Measurements from ENCODE around the gene UNC5A.

The UNC5A gene

DNA sequence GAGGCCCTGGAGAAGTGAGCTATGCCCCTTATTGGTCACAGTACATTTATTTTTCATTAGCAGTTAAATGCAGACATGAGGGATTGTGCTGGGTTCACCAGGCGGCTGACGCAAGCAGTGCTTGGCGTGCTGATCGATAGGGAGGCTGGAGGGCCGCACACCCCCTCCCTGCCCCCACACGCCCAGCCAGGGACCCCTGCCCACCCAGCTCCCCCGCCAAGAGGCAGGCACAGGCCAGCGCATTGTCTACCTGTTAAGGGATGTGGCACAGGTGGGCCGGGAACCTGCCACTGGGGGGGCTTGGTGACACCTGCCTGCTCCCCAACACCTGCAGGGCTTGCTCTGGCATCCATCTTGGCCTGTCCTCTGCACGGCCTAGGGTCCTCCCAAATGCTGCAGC lies 49.6 kb downstream of the UNC5A start:
- Histone ChIP-seq H3K4me2 (ENCODE audit: insufficient read depth, low read length, poor library complexity, severe bottlenecking) (no peak overlapping the region), H3K18ac (ENCODE audit: low read length) (peak overlapping the region; percentile 46), H3K23ac (ENCODE audit: low read depth, low read length, poor library complexity) (no peak overlapping the region), H2AFZ (ENCODE audit: low read length) (no peak overlapping the region), H4K91ac (ENCODE audit: low read depth, low read length, poor library complexity) (no peak overlapping the region), H3K9ac (ENCODE audit: low read depth, low read length, poor library complexity) (no peak overlapping the region), H2BK15ac (ENCODE audit: low read length) (peak overlapping the region; percentile 91), H3K27me3 (ENCODE audit: control insufficient read depth in 3 of 3, insufficient read depth in 3 of 3, low read depth in 1 of 3, low read length in 3 of 3) (peaks cover 0 to 71% (median 0%) of the 10 kb centered on the region in 3 experiments), H2BK5ac (ENCODE audit: low read length) (no peak overlapping the region), H3K79me1 (ENCODE audit: low read depth, low read length) (no peaks in the 10 kb centered on the region), H3K36me3 (replicated peaks in 1 of 2; ENCODE audit: control insufficient read depth in 2 of 2, insufficient read depth in 2 of 2, low read length in 2 of 2) (no peaks in the 10 kb centered on the region), H3K4me1 (ENCODE audit: control insufficient read depth in 2 of 2, insufficient read depth in 1 of 2, low read depth in 1 of 2, low read length in 2 of 2) (peaks cover 19 to 30% of the 10 kb centered on the region in 2 donors), H2AK5ac (ENCODE audit: low read depth, low read length) (no peak overlapping the region), H3K27ac (replicated peaks; ENCODE audit: low read length) (no peak overlapping the region), H2BK120ac (ENCODE audit: low read depth, low read length) (no peak overlapping the region), H3K9me3 (replicated peaks in 1 of 2; ENCODE audit: control insufficient read depth in 2 of 2, insufficient read depth in 1 of 2, low read depth in 1 of 2, low read length in 2 of 2) (no peaks in the 10 kb centered on the region), H2BK12ac (ENCODE audit: low read length) (no peak overlapping the region), H4K8ac (ENCODE audit: low read depth, low read length) (no peak overlapping the region), H3K14ac (ENCODE audit: low read length) (no peak overlapping the region), H3K4ac (ENCODE audit: low read length) (no peak overlapping the region), H3K4me3 (ENCODE audit: low read length in 2 of 2) (no peak overlapping the region)
- DNase-seq (ENCODE audit: low spot score), result no peak
- no CpG with 5 or more reads among the region's 10 CpGs for WGBS, 2 donors (ENCODE audit: extremely low coverage in 2 of 2, insufficient read length in 2 of 2, insufficient replicate concordance in 1 of 2)

DNA sequence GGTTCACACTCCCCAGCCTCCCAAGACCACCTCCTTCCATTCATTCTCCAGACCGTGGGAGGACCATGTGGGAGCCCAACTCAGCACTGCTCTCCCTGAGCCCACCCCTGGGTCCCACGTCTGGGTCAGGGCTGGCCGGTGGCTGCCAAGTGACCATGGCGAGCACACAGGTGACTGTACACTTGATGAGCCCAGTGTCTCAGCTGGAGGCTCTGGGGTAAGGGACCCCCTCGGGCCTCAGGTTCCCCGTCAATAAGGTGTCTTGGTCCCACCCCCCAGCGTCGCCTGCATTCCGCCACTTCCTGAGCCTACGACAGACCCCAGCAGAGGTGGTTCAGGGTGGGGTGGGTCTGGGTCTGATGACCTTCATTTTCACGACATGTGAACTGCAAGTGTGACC lies 50.0 kb downstream of the UNC5A start:
- Histone ChIP-seq H3K23ac (ENCODE audit: low read depth, low read length, poor library complexity) (no peak overlapping the region), H4K8ac (ENCODE audit: low read depth, low read length) (no peak overlapping the region), H2BK12ac (ENCODE audit: low read length) (no peak overlapping the region), H3K27ac (replicated peaks; ENCODE audit: low read length) (no peak overlapping the region), H2AK5ac (ENCODE audit: low read depth, low read length) (peak overlapping the region; percentile 64), H2BK120ac (ENCODE audit: low read depth, low read length) (no peak overlapping the region), H3K79me1 (ENCODE audit: low read depth, low read length) (no peaks in the 10 kb centered on the region), H3K18ac (ENCODE audit: low read length) (peak overlapping the region; percentile 78), H2AFZ (ENCODE audit: low read length) (no peak overlapping the region), H3K4me1 (ENCODE audit: control insufficient read depth in 2 of 2, insufficient read depth in 1 of 2, low read depth in 1 of 2, low read length in 2 of 2) (peaks cover 19 to 27% of the 10 kb centered on the region in 2 donors), H2BK5ac (ENCODE audit: low read length) (no peak overlapping the region), H3K27me3 (ENCODE audit: control insufficient read depth in 3 of 3, insufficient read depth in 3 of 3, low read depth in 1 of 3, low read length in 3 of 3) (peaks cover 0 to 71% (median 0%) of the 10 kb centered on the region in 3 experiments), H2BK15ac (ENCODE audit: low read length) (peak overlapping the region; percentile 91), H4K91ac (ENCODE audit: low read depth, low read length, poor library complexity) (no peak overlapping the region), H3K4me2 (ENCODE audit: insufficient read depth, low read length, poor library complexity, severe bottlenecking) (no peak overlapping the region), H3K9ac (ENCODE audit: low read depth, low read length, poor library complexity) (no peak overlapping the region), H3K4me3 (ENCODE audit: low read length in 2 of 2) (no peak overlapping the region), H3K9me3 (replicated peaks in 1 of 2; ENCODE audit: control insufficient read depth in 2 of 2, insufficient read depth in 1 of 2, low read depth in 1 of 2, low read length in 2 of 2) (no peaks in the 10 kb centered on the region), H3K4ac (ENCODE audit: low read length) (no peak overlapping the region), H3K36me3 (replicated peaks in 1 of 2; ENCODE audit: control insufficient read depth in 2 of 2, insufficient read depth in 2 of 2, low read length in 2 of 2) (no peaks in the 10 kb centered on the region), H3K14ac (ENCODE audit: low read length) (no peak overlapping the region)
- no peak for DNase-seq (ENCODE audit: low spot score)
- no CpG with 5 or more reads among the region's 11 CpGs for WGBS, 2 donors (ENCODE audit: extremely low coverage in 2 of 2, insufficient read length in 2 of 2, insufficient replicate concordance in 1 of 2)

DNA sequence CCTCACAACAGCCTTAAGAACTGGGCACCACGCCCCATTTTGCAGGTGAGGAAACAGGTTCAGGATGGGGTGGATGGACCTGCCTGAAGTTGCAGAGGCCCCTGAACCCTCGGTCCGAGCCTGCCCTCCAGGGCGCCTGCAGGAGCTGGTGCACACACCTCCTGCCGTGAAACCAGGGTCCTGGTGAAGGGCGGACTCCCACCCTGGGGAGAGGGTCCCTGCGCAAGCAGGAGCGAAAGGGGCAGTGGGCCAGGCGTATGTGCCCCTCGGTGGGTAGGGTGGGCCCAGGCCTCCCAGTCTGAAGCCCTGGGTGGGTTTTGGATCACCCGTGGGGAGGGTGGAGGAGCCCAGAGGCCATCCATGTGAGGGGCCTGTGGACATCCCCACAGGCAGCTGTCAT lies 50.9 kb downstream of the UNC5A start:
- Histone ChIP-seq H3K4ac (ENCODE audit: low read length) (no peak overlapping the region), H4K8ac (ENCODE audit: low read depth, low read length) (no peak overlapping the region), H4K91ac (ENCODE audit: low read depth, low read length, poor library complexity) (no peak overlapping the region), H2BK15ac (ENCODE audit: low read length) (peak overlapping the region; percentile 91), H3K18ac (ENCODE audit: low read length) (peak overlapping the region; percentile 78), H2AFZ (ENCODE audit: low read length) (no peak overlapping the region), H3K4me2 (ENCODE audit: insufficient read depth, low read length, poor library complexity, severe bottlenecking) (no peak overlapping the region), H2BK120ac (ENCODE audit: low read depth, low read length) (no peak overlapping the region), H3K27ac (replicated peaks; ENCODE audit: low read length) (no peak overlapping the region), H3K79me1 (ENCODE audit: low read depth, low read length) (no peaks in the 10 kb centered on the region), H3K4me3 (ENCODE audit: low read length in 2 of 2) (no peak overlapping the region), H3K4me1 (ENCODE audit: control insufficient read depth in 2 of 2, insufficient read depth in 1 of 2, low read depth in 1 of 2, low read length in 2 of 2) (peaks cover 22 to 31% of the 10 kb centered on the region in 2 donors), H3K27me3 (ENCODE audit: control insufficient read depth in 3 of 3, insufficient read depth in 3 of 3, low read depth in 1 of 3, low read length in 3 of 3) (peaks cover 0 to 77% (median 0%) of the 10 kb centered on the region in 3 experiments), H2AK5ac (ENCODE audit: low read depth, low read length) (peak overlapping the region; percentile 64), H3K9me3 (replicated peaks in 1 of 2; ENCODE audit: control insufficient read depth in 2 of 2, insufficient read depth in 1 of 2, low read depth in 1 of 2, low read length in 2 of 2) (no peaks in the 10 kb centered on the region), H3K14ac (ENCODE audit: low read length) (no peak overlapping the region), H3K9ac (ENCODE audit: low read depth, low read length, poor library complexity) (no peak overlapping the region), H3K23ac (ENCODE audit: low read depth, low read length, poor library complexity) (peak overlapping the region; percentile 56), H2BK5ac (ENCODE audit: low read length) (peak overlapping the region; percentile 63), H3K36me3 (replicated peaks in 1 of 2; ENCODE audit: control insufficient read depth in 2 of 2, insufficient read depth in 2 of 2, low read length in 2 of 2) (no peaks in the 10 kb centered on the region), H2BK12ac (ENCODE audit: low read length) (peak overlapping the region; percentile 69)
- no CpG with 5 or more reads among the region's 11 CpGs for WGBS, 2 donors (ENCODE audit: extremely low coverage in 2 of 2, insufficient read length in 2 of 2, insufficient replicate concordance in 1 of 2)
- DNase-seq (ENCODE audit: low spot score), result no peak

DNA sequence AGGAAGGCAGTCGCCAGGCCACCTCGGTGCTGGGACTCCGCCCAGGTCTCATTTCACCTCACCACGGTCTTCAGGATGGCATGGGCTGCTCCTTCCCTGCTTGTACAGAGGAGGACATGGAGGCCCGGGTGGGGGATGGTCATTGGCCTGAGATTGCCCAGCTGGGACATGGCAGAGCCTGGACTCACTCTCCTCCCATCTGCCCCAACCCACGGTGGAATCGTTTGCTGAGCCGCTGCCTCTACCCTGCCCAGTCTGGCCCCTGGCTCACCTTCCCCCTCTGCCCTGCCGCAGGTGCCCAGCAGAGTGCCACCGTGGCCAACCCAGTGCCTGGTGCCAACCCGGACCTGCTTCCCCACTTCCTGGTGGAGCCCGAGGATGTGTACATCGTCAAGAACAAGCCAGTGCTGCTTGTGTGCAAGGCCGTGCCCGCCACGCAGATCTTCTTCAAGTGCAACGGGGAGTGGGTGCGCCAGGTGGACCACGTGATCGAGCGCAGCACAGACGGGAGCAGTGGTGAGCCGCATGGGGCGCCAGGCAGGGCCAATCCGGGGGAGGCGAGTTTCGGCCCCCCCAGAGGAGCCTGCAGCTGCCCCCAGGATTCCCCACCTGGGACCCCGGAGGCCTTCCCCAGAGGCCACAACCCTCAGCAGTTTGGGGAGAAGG lies 52.1 kb downstream of the UNC5A start:
- no CpG with 5 or more reads among the region's 28 CpGs for WGBS, 2 donors (ENCODE audit: extremely low coverage in 2 of 2, insufficient read length in 2 of 2, insufficient replicate concordance in 1 of 2)
- Histone ChIP-seq H3K79me1 (ENCODE audit: low read depth, low read length) (no peaks in the 10 kb centered on the region), H3K9me3 (replicated peaks in 1 of 2; ENCODE audit: control insufficient read depth in 2 of 2, insufficient read depth in 1 of 2, low read depth in 1 of 2, low read length in 2 of 2) (no peaks in the 10 kb centered on the region), H3K36me3 (replicated peaks in 1 of 2; ENCODE audit: control insufficient read depth in 2 of 2, insufficient read depth in 2 of 2, low read length in 2 of 2) (no peaks in the 10 kb centered on the region), H3K27me3 (ENCODE audit: control insufficient read depth in 3 of 3, insufficient read depth in 3 of 3, low read depth in 1 of 3, low read length in 3 of 3) (peaks cover 0 to 75% (median 0%) of the 10 kb centered on the region in 3 experiments), H3K4ac (ENCODE audit: low read length) (peak overlapping the region; percentile 100), H3K27ac (replicated peaks; ENCODE audit: low read length) (no peak overlapping the region), H2BK12ac (ENCODE audit: low read length) (peak overlapping the region; percentile 100), H3K9ac (ENCODE audit: low read depth, low read length, poor library complexity) (no peak overlapping the region), H4K8ac (ENCODE audit: low read depth, low read length) (peak overlapping the region; percentile 66), H2BK15ac (ENCODE audit: low read length) (peak overlapping the region; percentile 100), H3K23ac (ENCODE audit: low read depth, low read length, poor library complexity) (peak overlapping the region; percentile 80), H2BK120ac (ENCODE audit: low read depth, low read length) (peak overlapping the region; percentile 93), H2AK5ac (ENCODE audit: low read depth, low read length) (peak overlapping the region; percentile 100), H3K4me3 (ENCODE audit: low read length in 2 of 2) (no peak overlapping the region), H3K14ac (ENCODE audit: low read length) (peak overlapping the region; percentile 99), H3K4me1 (ENCODE audit: control insufficient read depth in 2 of 2, insufficient read depth in 1 of 2, low read depth in 1 of 2, low read length in 2 of 2) (peaks cover 34 to 40% of the 10 kb centered on the region in 2 donors), H2AFZ (ENCODE audit: low read length) (no peak overlapping the region), H4K91ac (ENCODE audit: low read depth, low read length, poor library complexity) (peak overlapping the region; percentile 90), H2BK5ac (ENCODE audit: low read length) (peak overlapping the region; percentile 92), H3K18ac (ENCODE audit: low read length) (peak overlapping the region; percentile 99), H3K4me2 (ENCODE audit: insufficient read depth, low read length, poor library complexity, severe bottlenecking) (no peak overlapping the region)
- DNase-seq (ENCODE audit: low spot score), result no peak
